GM12892 (cell line): ENCODE results near the gene TFF3.

Experiments used
- DNase-seq: peaks from one replicate; pipeline ENCODE4 v3.0.0; 2011; ENCODE audit not compliant: insufficient read length
- FAIRE-seq: peaks from 2 replicates; lab custom pipeline; 2011; peaks lifted over from hg19 to GRCh38; lab: Jason Lieb, UNC
- POLR2A ChIP-seq: IDR thresholded peaks from 2 replicates; pipeline ENCODE4 v1.6.1; 2011; ENCODE audit warnings: low read depth, low read length, control low read depth
- POLR2AphosphoS5 ChIP-seq: IDR thresholded peaks from 2 replicates; pipeline ENCODE4 v1.6.1; 2011; ENCODE audit warnings: low read depth, low read length, control low read depth
- TAF1 ChIP-seq: IDR thresholded peaks from 2 replicates; pipeline ENCODE4 v1.6.1; 2011; ENCODE audit warnings: low read depth, mild to moderate bottlenecking, control low read depth, low read length, borderline replicate concordance

The TFF3 gene

GRCh38 chr21:42269386-42269785, 45.8 kb downstream of the TFF3 start:
- FAIRE-seq (no peak), DNase-seq (no peak)
- TF ChIP-seq POLR2AphosphoS5 (no peak), TAF1 (no peak), POLR2A (no peak)

GRCh38 chr21:42266971-42267556, 48.1 kb downstream of the TFF3 start:
- FAIRE-seq (no peak), DNase-seq (no peak)
- no peak for TF ChIP-seq POLR2A
- TF ChIP-seq TAF1 = no peak
- no peak for TF ChIP-seq POLR2AphosphoS5

- no peak for DNase-seq
- no peak for TF ChIP-seq TAF1
- TF ChIP-seq POLR2AphosphoS5 = no peak
- TF ChIP-seq POLR2A = no peak
- no peak for FAIRE-seq
These were observed 49.9 kb downstream of the TFF3 start for GRCh38 chr21:42265231-42265812.

- FAIRE-seq (no peak), DNase-seq (no peak)
- TF ChIP-seq TAF1 (no peak), POLR2A (no peak), POLR2AphosphoS5 (no peak)
These were observed 50.7 kb downstream of the TFF3 start for GRCh38 chr21:42264245-42265195.

GRCh38 chr21:42263591-42264131, 51.5 kb downstream of the TFF3 start:
- TF ChIP-seq POLR2AphosphoS5 = no peak
- TF ChIP-seq TAF1 = no peak
- no peak for TF ChIP-seq POLR2A

GRCh38 chr21:42262831-42263231, 52.4 kb downstream of the TFF3 start:
- no peak for TF ChIP-seq POLR2AphosphoS5
- TF ChIP-seq POLR2A = no peak
- TF ChIP-seq TAF1 = no peak
- FAIRE-seq = no peak
- no peak for DNase-seq

More at GRCh38 chr21:42263591-42264131, 51.5 kb downstream of the TFF3 start:
- FAIRE-seq = no peak
- DNase-seq = no peak

- TF ChIP-seq POLR2AphosphoS5 = no peak
- TF ChIP-seq POLR2A = no peak
- no peak for TF ChIP-seq TAF1
- FAIRE-seq = no peak
- DNase-seq = no peak
These were observed 53.4 kb downstream of the TFF3 start for GRCh38 chr21:42261829-42262200.
